Activated naive CD4-positive, alpha-beta T cell treated with anti-CD3 and anti-CD28 coated beads, Interleukin-2, amount 50 U/mL, for 16 hours (primary cell): ENCODE results near the gene SMIM35.
"Not testable (repeated sequence)": the region's sequence is repeated elsewhere in the genome, so short reads cannot be mapped to it uniquely, and the experiment has no call there.

Experiments used
- DNase-seq: peaks from one replicate; pipeline ENCODE4 v3.0.0-alpha.2; 2020

Gene SMIM35

DNA sequence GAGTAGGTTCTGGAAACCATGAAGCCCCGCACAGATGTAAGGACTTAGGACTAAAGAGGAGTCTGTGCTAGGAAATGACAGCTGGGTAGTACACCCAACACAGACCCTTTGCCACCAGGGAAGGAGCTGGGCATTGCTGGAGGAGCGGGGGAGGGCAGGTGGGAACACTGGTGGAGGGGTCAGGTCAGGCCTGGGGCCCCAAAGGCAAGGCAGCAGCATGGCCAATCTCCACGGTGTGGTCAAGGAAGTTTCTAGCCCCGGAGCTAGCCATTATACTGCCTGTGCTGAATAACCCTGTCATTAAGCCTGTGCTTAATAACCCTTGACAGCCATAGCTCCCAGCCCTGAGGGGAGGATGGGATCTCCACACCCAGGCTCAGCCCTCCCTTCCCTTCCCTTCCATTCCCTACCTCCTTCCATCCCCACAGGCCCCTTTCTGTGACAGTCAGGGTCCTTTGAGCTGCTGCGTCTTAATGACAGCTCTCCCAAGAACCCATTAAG is 7.8 kb downstream of the SMIM35 start:
- DNase-seq: no peak

DNA sequence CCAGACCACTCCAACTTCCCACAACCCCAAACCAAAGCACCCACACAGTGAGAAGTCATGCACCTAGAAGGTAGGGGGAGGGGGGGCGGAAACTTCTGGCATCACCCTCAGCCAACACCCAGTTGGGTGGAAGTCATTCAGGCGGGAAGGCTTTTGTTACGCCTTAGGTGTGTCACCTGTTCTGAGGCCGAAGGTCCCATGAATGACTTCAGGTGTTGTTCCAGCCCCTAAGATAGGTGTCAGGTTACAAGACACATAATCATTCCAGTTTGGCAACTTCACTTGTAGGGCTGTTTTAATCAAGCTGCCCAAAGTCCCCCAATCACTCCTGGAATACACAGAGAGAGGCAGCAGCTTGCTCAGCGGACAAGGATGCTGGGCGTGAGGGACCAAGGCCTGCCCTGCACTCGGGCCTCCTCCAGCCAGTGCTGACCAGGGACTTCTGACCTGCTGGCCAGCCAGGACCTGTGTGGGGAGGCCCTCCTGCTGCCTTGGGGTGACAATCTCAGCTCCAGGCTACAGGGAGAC is 9.9 kb downstream of the SMIM35 start, which contains the start of gene TMPRSS4:
TSS of gene TMPRSS4 (plus strand) at position 325 of the 528 bp plus-strand sequence. CDS start 225 bp downstream, outside the sequence.
- no peak for DNase-seq

DNA sequence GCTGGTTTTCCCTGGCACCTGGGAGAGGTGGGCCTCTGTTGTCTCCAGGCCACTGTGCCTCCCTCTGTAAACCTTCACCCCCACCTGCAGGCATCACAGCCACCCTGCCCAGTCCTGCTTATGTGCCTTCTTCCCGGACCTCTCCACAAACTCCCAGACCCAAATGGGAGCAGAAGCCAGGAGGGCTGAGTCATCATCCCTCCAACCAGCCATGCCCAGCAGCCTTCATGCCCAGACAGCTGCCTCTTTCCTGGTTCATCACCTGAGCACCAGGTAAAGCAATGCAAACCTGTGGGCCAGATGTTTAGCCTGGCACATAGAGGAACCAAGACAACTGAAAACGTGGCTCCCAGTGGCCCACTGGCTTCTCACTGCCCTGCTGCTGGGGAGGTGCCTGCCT is 12.0 kb downstream of the SMIM35 start:
- DNase-seq: no peak

DNA sequence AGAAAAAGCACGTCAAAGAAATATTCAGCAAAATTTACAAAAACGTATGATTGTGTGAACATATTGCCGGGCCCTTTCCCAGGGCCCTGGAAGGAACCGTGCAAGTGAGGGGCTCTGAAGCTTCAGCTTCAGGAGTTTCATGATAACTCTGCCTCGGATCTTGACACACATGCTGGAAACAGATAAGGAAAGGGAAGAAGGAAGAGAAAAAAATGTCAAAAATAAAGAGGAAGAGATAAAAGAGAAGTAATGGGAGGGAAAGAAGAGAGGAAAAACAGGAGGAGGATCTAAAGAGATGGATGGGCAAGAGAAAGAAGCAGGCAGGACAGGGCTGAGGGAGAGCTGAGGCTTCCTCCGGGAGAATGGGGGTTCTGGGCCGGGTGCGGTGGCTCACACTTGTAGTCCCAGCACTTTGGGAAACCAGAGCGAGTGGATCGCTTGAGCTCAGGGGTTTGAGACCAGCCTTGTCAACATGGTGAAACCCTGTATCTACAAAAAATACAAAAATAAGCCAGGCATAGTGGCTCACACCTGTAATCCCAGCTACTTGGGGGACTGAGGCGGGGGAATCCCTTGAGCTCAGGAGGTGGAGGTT is 12.6 kb downstream of the SMIM35 start:
- DNase-seq: no peak

DNA sequence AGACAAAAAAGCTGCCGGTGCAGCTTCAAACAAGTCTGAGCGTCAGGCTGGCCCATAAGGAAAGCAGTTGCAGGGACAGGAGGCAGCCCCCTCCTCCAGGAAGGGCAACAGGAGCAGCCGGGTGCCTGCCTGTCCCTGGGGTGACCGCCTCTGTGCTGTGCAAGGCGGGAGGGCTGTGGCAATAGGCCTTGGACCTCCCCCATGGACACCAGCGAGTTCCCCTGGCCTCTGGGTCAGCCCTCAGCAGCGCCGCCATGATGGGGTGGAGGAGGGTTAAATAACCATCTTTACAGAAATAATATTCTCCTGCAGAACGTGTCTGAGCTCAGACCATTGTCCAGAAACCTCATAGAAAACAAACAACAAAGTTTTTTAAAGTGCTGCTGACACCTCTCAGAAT is 13.2 kb downstream of the SMIM35 start:
- no peak for DNase-seq

GRCh38 chr11:118071416-118072030 is 15.2 kb downstream of the SMIM35 start:
- no peak for DNase-seq

- no peak for DNase-seq
Measured at GRCh38 chr11:118068945-118069612, 17.7 kb downstream of the SMIM35 start.

- no peak for DNase-seq
Measured at GRCh38 chr11:118068206-118068944, 18.4 kb downstream of the SMIM35 start.

GRCh38 chr11:118067006-118067405 is 19.8 kb downstream of the SMIM35 start:
- DNase-seq: no peak

DNA sequence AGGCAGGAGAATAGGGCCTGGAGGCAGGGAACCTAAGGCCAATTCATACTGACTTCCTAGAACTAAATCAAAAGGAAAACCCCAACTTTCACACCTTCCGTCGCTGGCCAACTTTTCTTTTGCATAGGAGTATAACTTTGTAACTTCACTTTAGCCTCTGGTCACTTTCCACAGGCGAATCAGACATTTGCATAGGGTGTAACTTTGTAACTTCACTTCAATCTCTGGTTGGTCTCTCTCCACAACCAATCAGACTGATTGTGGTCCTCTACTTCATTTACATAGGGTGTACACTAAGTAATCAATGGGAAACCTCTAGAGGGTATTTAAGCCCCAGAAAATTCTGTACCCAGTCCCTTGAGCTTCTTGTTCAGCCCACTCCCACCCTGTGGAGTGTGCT is 21.4 kb downstream of the SMIM35 start:
- DNase-seq: no peak

DNA sequence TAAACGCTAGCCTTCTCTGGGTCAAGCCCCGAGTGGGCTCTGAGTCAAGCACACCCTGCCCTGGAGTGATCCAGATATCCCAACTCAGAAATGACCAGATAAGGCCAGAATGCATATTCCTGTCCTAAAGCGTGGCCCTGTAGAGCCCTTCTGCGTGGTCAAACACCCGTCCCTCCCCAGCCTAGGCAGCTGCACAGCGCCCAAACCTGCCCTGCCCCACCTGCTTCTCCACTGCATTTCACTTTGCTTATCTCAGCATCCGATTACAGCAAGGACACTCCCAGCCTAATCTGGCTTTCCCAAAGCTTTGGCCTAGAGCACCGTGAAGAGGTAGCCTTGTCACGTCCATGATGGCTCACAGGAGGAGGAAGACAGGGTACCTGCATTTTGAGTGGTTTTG is 21.8 kb downstream of the SMIM35 start:
- no peak for DNase-seq

- DNase-seq: not testable (repeated sequence)
Measured at GRCh38 chr11:118062631-118063030, 24.1 kb downstream of the SMIM35 start.

DNA sequence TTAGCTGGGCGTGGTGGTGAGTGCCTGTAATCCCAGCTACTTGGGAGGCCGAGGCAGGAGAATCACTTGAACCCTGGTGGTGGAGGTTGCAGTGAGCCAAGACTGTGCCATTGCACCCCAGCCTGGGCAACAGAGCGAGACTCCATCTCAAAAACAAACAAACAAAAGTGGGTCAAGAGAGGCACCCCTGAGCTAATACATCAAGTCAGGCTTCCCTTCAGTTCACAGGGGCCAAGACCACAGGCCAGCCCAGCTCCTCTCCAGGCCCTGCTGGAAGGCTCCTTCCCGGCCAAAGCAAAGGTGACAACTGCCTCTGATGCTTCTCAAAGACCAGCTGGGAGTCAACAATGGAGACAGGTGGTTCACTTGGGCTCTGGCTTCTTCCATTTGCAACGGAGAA is 24.6 kb downstream of the SMIM35 start:
- not testable (repeated sequence) for DNase-seq

DNA sequence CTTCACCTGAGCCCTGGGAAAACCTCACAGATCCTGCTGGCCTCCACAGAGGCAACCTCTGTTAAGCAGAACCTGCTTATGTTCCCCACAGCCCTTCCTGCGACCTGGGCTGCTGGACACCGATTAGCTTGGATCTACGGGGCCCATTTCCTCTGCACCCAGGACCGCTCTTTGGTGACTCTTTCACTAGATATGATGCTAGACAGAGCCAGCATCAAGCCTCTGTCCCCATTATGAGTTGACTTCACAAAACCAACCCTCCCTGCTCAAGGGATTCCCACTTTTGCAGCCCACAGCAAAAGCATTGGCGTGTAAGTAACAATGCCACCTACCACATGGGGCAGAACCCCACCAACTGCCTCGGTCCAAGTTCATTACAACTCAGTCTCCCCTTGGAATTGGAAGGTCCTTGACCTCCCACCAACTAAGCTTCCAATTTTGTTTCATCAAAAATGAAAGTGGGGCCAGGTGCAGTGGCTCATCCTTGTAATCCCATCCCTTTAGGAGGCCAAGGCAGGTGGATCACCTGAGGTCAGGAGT is 25.1 kb downstream of the SMIM35 start:
- DNase-seq: no peak

GRCh38 chr11:118060869-118061268 is 25.9 kb downstream of the SMIM35 start:
- no peak for DNase-seq

- DNase-seq: no peak
Measured at GRCh38 chr11:118060081-118060661, 26.6 kb downstream of the SMIM35 start.

GRCh38 chr11:118059246-118059940 is 27.4 kb downstream of the SMIM35 start:
- no peak for DNase-seq

- DNase-seq: no peak
Measured at GRCh38 chr11:118058311-118059245, 28.2 kb downstream of the SMIM35 start.

GRCh38 chr11:118057251-118058145 is 29.3 kb downstream of the SMIM35 start:
- DNase-seq: no peak

GRCh38 chr11:118056806-118057205 is 30.0 kb downstream of the SMIM35 start:
- DNase-seq: no peak
